Stimulated activated CD8-positive, alpha-beta memory T cell treated with anti-CD3 and anti-CD28 coated beads, Interleukin-15, amount 100 ng/mL, for 24 hours (primary cell): ENCODE results near the gene STK39.

Experiments used
- DNase-seq: peaks from one replicate; pipeline ENCODE4 v3.0.0-alpha.2; 2020; ENCODE audit warnings: low read depth

The STK39 gene

GRCh38 chr2:168241746-168242145 lies 5.6 kb downstream of the STK39 start:
- no peak for DNase-seq

GRCh38 chr2:168241208-168241607 lies 6.2 kb downstream of the STK39 start:
- DNase-seq = no peak

GRCh38 chr2:168239281-168239680 lies 8.1 kb downstream of the STK39 start:
- no peak for DNase-seq

GRCh38 chr2:168237741-168238140 lies 9.7 kb downstream of the STK39 start:
- no peak for DNase-seq

GRCh38 chr2:168234407-168235085 lies 12.8 kb downstream of the STK39 start:
- no peak for DNase-seq

GRCh38 chr2:168233726-168234406 lies 13.5 kb downstream of the STK39 start:
- DNase-seq = no peak

- no peak for DNase-seq
These were observed 14.2 kb downstream of the STK39 start for GRCh38 chr2:168233166-168233565.

- DNase-seq = no peak
These were observed 15.7 kb downstream of the STK39 start for GRCh38 chr2:168231609-168232241.

- DNase-seq = no peak
These were observed 17.0 kb downstream of the STK39 start for GRCh38 chr2:168230389-168230788.

- DNase-seq = no peak
These were observed 23.0 kb downstream of the STK39 start for GRCh38 chr2:168224346-168224745.

GRCh38 chr2:168222088-168222487 lies 25.3 kb downstream of the STK39 start:
- no peak for DNase-seq

- no peak for DNase-seq
These were observed 26.2 kb downstream of the STK39 start for GRCh38 chr2:168220965-168221819.

GRCh38 chr2:168217920-168218319 lies 29.5 kb downstream of the STK39 start:
- no peak for DNase-seq

GRCh38 chr2:168216351-168217005 lies 30.9 kb downstream of the STK39 start:
- no peak for DNase-seq

GRCh38 chr2:168215813-168216212 lies 31.6 kb downstream of the STK39 start:
- no peak for DNase-seq

- DNase-seq = no peak
These were observed 34.5 kb downstream of the STK39 start for GRCh38 chr2:168212866-168213265.

GRCh38 chr2:168212167-168212566 lies 35.2 kb downstream of the STK39 start:
- DNase-seq = no peak

- DNase-seq = no peak
These were observed 35.7 kb downstream of the STK39 start for GRCh38 chr2:168211664-168212163.

GRCh38 chr2:168210895-168211570 lies 36.4 kb downstream of the STK39 start:
- DNase-seq = no peak

- no peak for DNase-seq
These were observed 37.0 kb downstream of the STK39 start for GRCh38 chr2:168210216-168210894.
